Endothelial cell of umbilical vein (primary cell): Measurements from ENCODE around the gene SEMA4D. TPM values are rescaled to one million over a fixed set of nuclear protein-coding genes. Genes with fewer than 3 reads are reported as not detected.

Source experiments
- BruUV-seq: library from RNA; stranded (reverse); fragments of 400-500 nt; replicated peaks from 2 replicates; lab custom pipeline; 2021; lab: Mats Ljungman, UMichigan
- CTCF ChIA-PET: fragments of 300-600, 350-600 bp; sonication (Branson Sonifier 250); formaldehyde crosslinking; loops from one replicate; lab custom pipeline; 2021; ENCODE audit warnings: antibody characterized with exemption, inconsistent platforms; lab: Charles Lee
- POLR2A ChIA-PET: fragments of 300-600, 350-600 bp; sonication (Branson Sonifier 250); formaldehyde crosslinking; loops from one replicate; lab custom pipeline; 2021; ENCODE audit warnings: antibody characterized with exemption, inconsistent platforms; lab: Charles Lee
- DNase-seq: peaks from one replicate; pipeline ENCODE4 v3.0.0-alpha.2; 2011; ENCODE audit warnings: low read depth, low spot score
- FAIRE-seq: peaks from 2 replicates; lab custom pipeline; 2011; peaks lifted over from hg19 to GRCh38; lab: Jason Lieb, UNC
- H2AFZ ChIP-seq: 2 replicates; pipeline ENCODE4 v1.6.0; 2012; ENCODE audit warnings: low read depth, low read length, control low read depth, inconsistent platforms
- H3K27ac ChIP-seq: 2 replicates; pipeline ENCODE4 v1.5.1; 2011; ENCODE audit warnings: low read depth, mild to moderate bottlenecking, control low read depth, low read length, moderate library complexity; ENCODE audit not compliant: insufficient read depth
- H3K27me3 ChIP-seq, 2 experiments: 2 replicates each; pipeline versions ENCODE4 v1.6.0 to v1.6.1; 2011; ENCODE audit warnings: low read length in 2 of 2, mixed read lengths in 1 of 2; ENCODE audit not compliant: control insufficient read depth in 2 of 2, insufficient read depth in 2 of 2
- H3K36me3 ChIP-seq, 2 experiments: 2 replicates in 1 of 2; 3 replicates in 1 of 2; pipeline ENCODE4 v1.5.1; 2011; ENCODE audit warnings: low read length in 2 of 2, mild to moderate bottlenecking in 1 of 2, moderate library complexity in 1 of 2; ENCODE audit not compliant: control insufficient read depth in 2 of 2, insufficient read depth in 2 of 2; ENCODE audit errors: extremely low read depth in 1 of 2
- H3K4me1 ChIP-seq: 3 replicates; pipeline ENCODE4 v1.5.1; 2011; ENCODE audit warnings: mild to moderate bottlenecking, low read length; ENCODE audit not compliant: control insufficient read depth, insufficient read depth; ENCODE audit errors: extremely low read depth
- H3K4me2 ChIP-seq: 2 replicates; pipeline ENCODE4 v1.6.1; 2011; ENCODE audit warnings: low read length, control low read depth, mixed read lengths; ENCODE audit not compliant: insufficient read depth
- H3K4me3 ChIP-seq, 3 experiments: fragments of 200-600 bp in 1 of 3; sonication (generic), shearing (Covaris generic) in 1 of 3; replicated peaks in 1 of 3; 2 replicates each; pipeline ENCODE4 v1.5.1; 2011 to 2016; ENCODE audit warnings: control low read depth in 3 of 3, low read length in 3 of 3, mild to moderate bottlenecking in 2 of 3, inconsistent platforms in 1 of 3, low read depth in 1 of 3, moderate library complexity in 1 of 3; ENCODE audit not compliant: insufficient read depth in 1 of 3
- H3K79me2 ChIP-seq: 2 replicates; pipeline ENCODE4 v1.6.0; 2012; ENCODE audit warnings: low read length, inconsistent platforms; ENCODE audit not compliant: control insufficient read depth, insufficient read depth
- H3K9ac ChIP-seq: replicated peaks from 2 replicates; pipeline ENCODE3; 2011; ENCODE audit warnings: low read length, control low read depth; ENCODE audit not compliant: insufficient read depth; ENCODE audit errors: extremely low read depth
- H3K9me1 ChIP-seq: replicated peaks from 3 replicates; pipeline ENCODE4 v1.6.0; 2011; ENCODE audit warnings: mild to moderate bottlenecking, low read length; ENCODE audit not compliant: control insufficient read depth, insufficient read depth; ENCODE audit errors: extremely low read depth
- H3K9me3 ChIP-seq: replicated peaks from 2 replicates; pipeline ENCODE4 v1.5.1; 2012; ENCODE audit warnings: low read length, inconsistent platforms; ENCODE audit not compliant: control insufficient read depth, insufficient read depth
- H4K20me1 ChIP-seq: replicated peaks from 2 replicates; pipeline ENCODE3; 2011; ENCODE audit warnings: mild to moderate bottlenecking, low read length; ENCODE audit not compliant: control insufficient read depth, insufficient read depth; ENCODE audit errors: extremely low read depth
- EZH2 ChIP-seq: IDR thresholded peaks from 2 replicates; pipeline ENCODE4 v1.6.1; 2012; ENCODE audit warnings: borderline replicate concordance, low read depth, mild to moderate bottlenecking, moderate library complexity, low read length, inconsistent platforms; ENCODE audit not compliant: severe bottlenecking
- FOS ChIP-seq: IDR thresholded peaks from 2 replicates; pipeline ENCODE4 v1.6.1; 2011; ENCODE audit warnings: mild to moderate bottlenecking, low read length, moderate library complexity, borderline replicate concordance; ENCODE audit not compliant: insufficient read depth
- GATA2 ChIP-seq: IDR thresholded peaks from 2 replicates; pipeline ENCODE4 v1.7.0; 2011; ENCODE audit warnings: low read depth, mild to moderate bottlenecking, moderate library complexity, mixed read lengths, low read length; ENCODE audit not compliant: insufficient read length, insufficient read depth
- JUN ChIP-seq: IDR thresholded peaks from 2 replicates; pipeline ENCODE4 v1.6.1; 2011; ENCODE audit warnings: borderline replicate concordance, low read depth; ENCODE audit not compliant: insufficient read length, insufficient read depth
- MYC ChIP-seq: IDR thresholded peaks from one replicate; pipeline ENCODE4 v1.6.1; 2011; ENCODE audit warnings: mild to moderate bottlenecking, low read depth, low read length
- POLR2A ChIP-seq: IDR thresholded peaks from 2 replicates; pipeline ENCODE4 v1.6.1; 2012; ENCODE audit warnings: low read depth, mild to moderate bottlenecking, control low read depth, low read length
- POLR2AphosphoS5 ChIP-seq: IDR thresholded peaks from 2 replicates; pipeline ENCODE4 v1.6.1; 2012; ENCODE audit warnings: low read depth, mild to moderate bottlenecking, control low read depth, low read length, moderate library complexity; ENCODE audit not compliant: insufficient read depth
- dilution Hi-C: fragments of 300-500 bp; cut with MboI; formaldehyde crosslinking; loops from one replicate; pipeline ENCODE4 v1.15.0; 2019; ENCODE audit warnings: low sequenced_read_pairs; ENCODE audit not compliant: extremely low pct_ligation_motif_present
- intact Hi-C: fragments of 100-400 bp; cut with micrococcal nuclease; formaldehyde crosslinking; loops from one replicate; pipeline ENCODE4 v1.10.0; 2022
- polyA plus RNA-seq, 4 experiments: library from polyadenylated mRNA; depleted of rRNA in 3 of 4; stranded (reverse) in 3 of 4; unstranded in 1 of 4; fragments of >200 nt; gene quantifications; 2 replicates each; pipeline versions ENCODE4 v1.2.1 to v1.2.3, GENCODE V29; 2011 to 2012; ENCODE audit warnings: missing spikeins in 1 of 4
- total RNA-seq: library from RNA; stranded (reverse); gene quantifications from 2 replicates; pipeline ENCODE4 v1.2.3, GENCODE V29; 2021
- TF ChIP-seq, protein P1 (sequence below), 2 donors: IDR thresholded peaks; 1 replicate in 1 of 2; 2 replicates in 1 of 2; pipeline ENCODE4 v1.5.1; 2011; ENCODE audit warnings: low read length in 2 of 2, mild to moderate bottlenecking in 2 of 2, moderate library complexity in 2 of 2, control low read depth in 1 of 2, inconsistent platforms in 1 of 2, low read depth in 1 of 2; ENCODE audit not compliant: insufficient read depth in 1 of 2; ENCODE audit errors: extremely low read depth in 1 of 2
- TF ChIP-seq, protein P2 (sequence below): IDR thresholded peaks from 2 replicates; pipeline ENCODE4 v1.6.1; 2011; ENCODE audit not compliant: insufficient read depth, insufficient read length

The SEMA4D gene
- total and polyA plus RNA-seq, 2 donors (not counting 3 experiments of a cell fraction or from before 2014, with no cell fraction given): 3.9 to 15.7 TPM

- H4K20me1 ChIP-seq: no peaks in the 10 kb centered on the region
- no TSS peak for BruUV-seq
- peaks cover 7% of the 10 kb centered on the region for H3K4me1 ChIP-seq
- H2AFZ ChIP-seq: no peak overlapping the region
- H3K4me2 ChIP-seq: no peak overlapping the region
- FAIRE-seq (no peak), DNase-seq (no peak)
- POLR2A ChIA-PET: no interaction called here
- no peaks in the 10 kb centered on the region for H3K27me3 ChIP-seq
- dilution Hi-C loops (no loop called here), intact Hi-C loops (no loop called here)
- no peaks in the 10 kb centered on the region for H3K79me2 ChIP-seq
- CTCF ChIA-PET: interaction anchor here (1.9 to 6.5 kb wide), 2 partner anchors 12 to 191 kb away, joined by 6 to 62 read pairs; no protein-coding TSS in a partner anchor
- H3K9ac ChIP-seq: no peak overlapping the region
- peaks cover 9 to 39% of the 10 kb centered on the region in 2 experiments for H3K36me3 ChIP-seq
- no peaks in the 10 kb centered on the region for H3K9me1 ChIP-seq
- H3K4me3 ChIP-seq: no peak overlapping the region
- no peak overlapping the region for H3K27ac ChIP-seq
- H3K9me3 ChIP-seq: no peaks in the 10 kb centered on the region
- TF ChIP-seq, protein P1, sequence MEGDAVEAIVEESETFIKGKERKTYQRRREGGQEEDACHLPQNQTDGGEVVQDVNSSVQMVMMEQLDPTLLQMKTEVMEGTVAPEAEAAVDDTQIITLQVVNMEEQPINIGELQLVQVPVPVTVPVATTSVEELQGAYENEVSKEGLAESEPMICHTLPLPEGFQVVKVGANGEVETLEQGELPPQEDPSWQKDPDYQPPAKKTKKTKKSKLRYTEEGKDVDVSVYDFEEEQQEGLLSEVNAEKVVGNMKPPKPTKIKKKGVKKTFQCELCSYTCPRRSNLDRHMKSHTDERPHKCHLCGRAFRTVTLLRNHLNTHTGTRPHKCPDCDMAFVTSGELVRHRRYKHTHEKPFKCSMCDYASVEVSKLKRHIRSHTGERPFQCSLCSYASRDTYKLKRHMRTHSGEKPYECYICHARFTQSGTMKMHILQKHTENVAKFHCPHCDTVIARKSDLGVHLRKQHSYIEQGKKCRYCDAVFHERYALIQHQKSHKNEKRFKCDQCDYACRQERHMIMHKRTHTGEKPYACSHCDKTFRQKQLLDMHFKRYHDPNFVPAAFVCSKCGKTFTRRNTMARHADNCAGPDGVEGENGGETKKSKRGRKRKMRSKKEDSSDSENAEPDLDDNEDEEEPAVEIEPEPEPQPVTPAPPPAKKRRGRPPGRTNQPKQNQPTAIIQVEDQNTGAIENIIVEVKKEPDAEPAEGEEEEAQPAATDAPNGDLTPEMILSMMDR (IDR thresholded peaks at IDR 0.05; ENCODE audit: extremely low read depth in 1 of 2, insufficient read depth in 1 of 2, low read depth in 1 of 2, low read length in 2 of 2): no peak
- TF ChIP-seq MYC (no peak), POLR2AphosphoS5 (no peak), JUN (no peak), FOS (no peak), POLR2A (no peak), EZH2 (no peak), GATA2 (no peak)
- TF ChIP-seq, protein P2, sequence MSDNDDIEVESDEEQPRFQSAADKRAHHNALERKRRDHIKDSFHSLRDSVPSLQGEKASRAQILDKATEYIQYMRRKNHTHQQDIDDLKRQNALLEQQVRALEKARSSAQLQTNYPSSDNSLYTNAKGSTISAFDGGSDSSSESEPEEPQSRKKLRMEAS: no peak
These were observed 140.3 kb downstream of the SEMA4D start for GRCh38 chr9:89357331-89358197.
